A549 (cell line): Measurements from ENCODE around the gene ENO1. TPM values are rescaled to one million over a fixed set of nuclear protein-coding genes. Genes with fewer than 3 reads are reported as not detected.

Experiments
- ATAC-seq, 2 experiments: fragments of 200-7000 bp in 1 of 2; fragments of >200 bp in 1 of 2; cut with Nextera tagmentation in 1 of 2; cut with Tn5 transposase in 1 of 2; 3 replicates each; pipeline versions ENCODE4 v1.8.0 to v1.9.1; 2018 to 2020; ENCODE audit warnings: mild to moderate bottlenecking in 1 of 2, moderate library complexity in 1 of 2
- CTCF ChIA-PET: fragments of 300-600 bp; sonication (Branson Sonifier 250); formaldehyde crosslinking; extraction: SDS; loops from one replicate; lab custom pipeline; 2021; ENCODE audit warnings: antibody characterized with exemption, inconsistent platforms; lab: Yijun Ruan, JAX
- POLR2A ChIA-PET: fragments of 350-600 bp; formaldehyde crosslinking; extraction: SDS; loops from one replicate; lab custom pipeline; 2021; ENCODE audit warnings: antibody characterized with exemption, inconsistent platforms; lab: Yijun Ruan, JAX
- DNase-seq, 2 experiments: peaks; one replicate each; pipeline versions ENCODE4 v3.0.0 to v3.0.0-alpha.2; 2011 to 2016; ENCODE audit warnings: low read depth in 1 of 2, low spot score in 1 of 2
- FAIRE-seq: peaks from 2 replicates; lab custom pipeline; 2011; peaks lifted over from hg19 to GRCh38; lab: Jason Lieb, UNC
- H3K27ac ChIP-seq, 2 experiments: fragments of >200 bp; sonication (Bioruptor Twin); formaldehyde crosslinking; 3 replicates each; pipeline ENCODE4 v1.5.1; 2016 to 2017
- H3K4me1 ChIP-seq: fragments of >200 bp; sonication (Bioruptor Twin); formaldehyde crosslinking; 3 replicates; pipeline ENCODE4 v1.6.1; 2016
- H3K4me2 ChIP-seq: fragments of >200 bp; sonication (Bioruptor Twin); formaldehyde crosslinking; 3 replicates; pipeline ENCODE4 v1.6.1; 2016
- H3K4me3 ChIP-seq: fragments of >200 bp; sonication (Bioruptor Twin); formaldehyde crosslinking; 3 replicates; pipeline ENCODE4 v1.5.1; 2016
- H3K9me3 ChIP-seq: fragments of >200 bp; sonication (Bioruptor Twin); formaldehyde crosslinking; 3 replicates; pipeline ENCODE4 v1.6.1; 2016
- CEBPB ChIP-seq, 2 experiments: fragments of >200 bp in 1 of 2; sonication (Bioruptor Twin) in 1 of 2; formaldehyde crosslinking in 1 of 2; IDR thresholded peaks; 2 replicates each; pipeline ENCODE4 v1.6.1; 2012 to 2016
- CHD2 ChIP-seq: fragments of 150-350 bp; IDR thresholded peaks from 2 replicates; pipeline ENCODE4 v1.6.1; 2014; ENCODE audit warnings: low read length; ENCODE audit not compliant: partially characterized antibody
- EHMT2 ChIP-seq: fragments of 200-600 bp; sonication (generic); IDR thresholded peaks from 2 replicates; pipeline ENCODE4 v1.6.1; 2016; ENCODE audit warnings: antibody characterized with exemption, low read depth, mild to moderate bottlenecking, moderate library complexity
- ELK1 ChIP-seq: fragments of 150-350 bp; IDR thresholded peaks from 2 replicates; pipeline ENCODE4 v1.6.1; 2014; ENCODE audit warnings: low read depth, mild to moderate bottlenecking, low read length
- HEYL ChIP-seq: fragments of 250-450 bp; sonication (Bioruptor Pico); IDR thresholded peaks from 2 replicates; pipeline ENCODE4 v1.8.0; 2021; ENCODE audit warnings: mild to moderate bottlenecking, moderate library complexity
- JUN ChIP-seq, 2 experiments: fragments of >200 bp; sonication (Bioruptor Twin); formaldehyde crosslinking; IDR thresholded peaks; 2 replicates in 1 of 2; 3 replicates in 1 of 2; pipeline ENCODE4 v1.6.1; 2016 to 2017
- KDM5A ChIP-seq: fragments of 200-600 bp; sonication (generic); IDR thresholded peaks from 2 replicates; pipeline ENCODE4 v1.6.1; 2016; ENCODE audit warnings: antibody characterized with exemption, mild to moderate bottlenecking
- MAFK ChIP-seq: fragments of 450-650 bp; IDR thresholded peaks from 2 replicates; pipeline ENCODE4 v1.6.1; 2014; ENCODE audit not compliant: partially characterized antibody
- MAZ ChIP-seq: fragments of 150-350 bp; IDR thresholded peaks from 2 replicates; pipeline ENCODE4 v1.6.1; 2014; ENCODE audit warnings: antibody characterized with exemption, low read depth, low read length, borderline replicate concordance
- NFE2L2 ChIP-seq: fragments of 150-350 bp; conservative IDR thresholded peaks from 2 replicates; pipeline ENCODE4 v1.6.1; 2014; ENCODE audit warnings: low read length
- NPAS2 ChIP-seq: fragments of 250-450 bp; sonication (Bioruptor Pico); IDR thresholded peaks from 2 replicates; pipeline ENCODE4 v1.8.0; 2022; ENCODE audit warnings: mild to moderate bottlenecking, moderate library complexity, borderline replicate concordance
- POLR2AphosphoS2 ChIP-seq: conservative IDR thresholded peaks from 2 replicates; pipeline ENCODE4 v1.6.1; 2012; ENCODE audit warnings: low read length, improper control_type of control experiment, inconsistent platforms
- TP53 ChIP-seq: fragments of 250-450 bp; sonication (Bioruptor Pico); IDR thresholded peaks from 2 replicates; pipeline ENCODE4 v1.5.0; 2021; ENCODE audit warnings: mild to moderate bottlenecking, moderate library complexity
- ZNF302 ChIP-seq: fragments of 250-450 bp; sonication (Bioruptor Pico); IDR thresholded peaks from 2 replicates; pipeline ENCODE4 v1.9.0; 2021; ENCODE audit warnings: inconsistent platforms, mild to moderate bottlenecking, moderate library complexity
- ZSCAN20 ChIP-seq: fragments of 250-450 bp; sonication (Bioruptor Pico); IDR thresholded peaks from 2 replicates; pipeline ENCODE4 v1.8.0; 2022; ENCODE audit warnings: mild to moderate bottlenecking, moderate library complexity
- WGBS: methylation state at CpG from one replicate; pipeline ENCODE4 v1.1.6; 2017; ENCODE audit errors: missing lambda C conversion rate; 5-methylcytosine and 5-hydroxymethylcytosine counted together
- polyA plus RNA-seq, 4 experiments: library from polyadenylated mRNA; depleted of rRNA in 3 of 4; stranded (reverse); fragments of >200 nt; fragmentation: RNase III in 1 of 4; extraction: RNeasy Plus Mini Kit Qiagen cat#74134 plus additional on column Dnase treatment in 1 of 4; gene quantifications; 2 replicates in 3 of 4; 3 replicates in 1 of 4; pipeline ENCODE4 v1.2.3, GENCODE V29; 2011 to 2017
- TF ChIP-seq, protein P1 (sequence below): fragments of 200-600 bp; sonication (generic); IDR thresholded peaks from 2 replicates; pipeline ENCODE4 v1.6.1; 2016; ENCODE audit warnings: antibody characterized with exemption, mild to moderate bottlenecking, moderate library complexity
- TF ChIP-seq, protein P2 (sequence below): IDR thresholded peaks from 2 replicates; pipeline ENCODE4 v1.6.1; 2012

The ENO1 gene
- polyA plus RNA-seq, 2 of the 4 experiments (the other 2 are of a cell fraction), result 1,899 to 2,981 TPM

- ChIA-PET POLR2A (interaction anchor here (0.7 kb wide), 1 partner anchor 27 kb away, joined by 8 read pairs; no protein-coding TSS in a partner anchor), CTCF (interaction anchor here (1.6 kb wide), 1 partner anchor 129 kb away, joined by 3 read pairs; no protein-coding TSS in a partner anchor)
- Histone ChIP-seq H3K4me3 (peak overlapping the region; percentile 78), H3K9me3 (no peaks in the 10 kb centered on the region)
- FAIRE-seq (no peak), DNase-seq (no peak), ATAC-seq (no peak)
- no peak for TF ChIP-seq HEYL (CRISPR knock-in tag)
- TF ChIP-seq, protein P1, sequence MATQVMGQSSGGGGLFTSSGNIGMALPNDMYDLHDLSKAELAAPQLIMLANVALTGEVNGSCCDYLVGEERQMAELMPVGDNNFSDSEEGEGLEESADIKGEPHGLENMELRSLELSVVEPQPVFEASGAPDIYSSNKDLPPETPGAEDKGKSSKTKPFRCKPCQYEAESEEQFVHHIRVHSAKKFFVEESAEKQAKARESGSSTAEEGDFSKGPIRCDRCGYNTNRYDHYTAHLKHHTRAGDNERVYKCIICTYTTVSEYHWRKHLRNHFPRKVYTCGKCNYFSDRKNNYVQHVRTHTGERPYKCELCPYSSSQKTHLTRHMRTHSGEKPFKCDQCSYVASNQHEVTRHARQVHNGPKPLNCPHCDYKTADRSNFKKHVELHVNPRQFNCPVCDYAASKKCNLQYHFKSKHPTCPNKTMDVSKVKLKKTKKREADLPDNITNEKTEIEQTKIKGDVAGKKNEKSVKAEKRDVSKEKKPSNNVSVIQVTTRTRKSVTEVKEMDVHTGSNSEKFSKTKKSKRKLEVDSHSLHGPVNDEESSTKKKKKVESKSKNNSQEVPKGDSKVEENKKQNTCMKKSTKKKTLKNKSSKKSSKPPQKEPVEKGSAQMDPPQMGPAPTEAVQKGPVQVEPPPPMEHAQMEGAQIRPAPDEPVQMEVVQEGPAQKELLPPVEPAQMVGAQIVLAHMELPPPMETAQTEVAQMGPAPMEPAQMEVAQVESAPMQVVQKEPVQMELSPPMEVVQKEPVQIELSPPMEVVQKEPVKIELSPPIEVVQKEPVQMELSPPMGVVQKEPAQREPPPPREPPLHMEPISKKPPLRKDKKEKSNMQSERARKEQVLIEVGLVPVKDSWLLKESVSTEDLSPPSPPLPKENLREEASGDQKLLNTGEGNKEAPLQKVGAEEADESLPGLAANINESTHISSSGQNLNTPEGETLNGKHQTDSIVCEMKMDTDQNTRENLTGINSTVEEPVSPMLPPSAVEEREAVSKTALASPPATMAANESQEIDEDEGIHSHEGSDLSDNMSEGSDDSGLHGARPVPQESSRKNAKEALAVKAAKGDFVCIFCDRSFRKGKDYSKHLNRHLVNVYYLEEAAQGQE, result 0 out of 2 replicates have a peak, but pooled peaks have one; percentile 9
- no peak for TF ChIP-seq KDM5A
- TF ChIP-seq EHMT2, result no peak
- TF ChIP-seq, all 56 proteins: peak for 1
- 4% methylated on average over 3 of the region's 3 CpGs for WGBS
- Histone ChIP-seq H3K27ac (peak overlapping the region; percentile 99), H3K4me2 (peak overlapping the region; percentile 95), H3K4me1 (peaks cover 51% of the 10 kb centered on the region)
Observed at GRCh38 chr1:8876087-8876486, 2.4 kb downstream of the ENO1 start.

DNA sequence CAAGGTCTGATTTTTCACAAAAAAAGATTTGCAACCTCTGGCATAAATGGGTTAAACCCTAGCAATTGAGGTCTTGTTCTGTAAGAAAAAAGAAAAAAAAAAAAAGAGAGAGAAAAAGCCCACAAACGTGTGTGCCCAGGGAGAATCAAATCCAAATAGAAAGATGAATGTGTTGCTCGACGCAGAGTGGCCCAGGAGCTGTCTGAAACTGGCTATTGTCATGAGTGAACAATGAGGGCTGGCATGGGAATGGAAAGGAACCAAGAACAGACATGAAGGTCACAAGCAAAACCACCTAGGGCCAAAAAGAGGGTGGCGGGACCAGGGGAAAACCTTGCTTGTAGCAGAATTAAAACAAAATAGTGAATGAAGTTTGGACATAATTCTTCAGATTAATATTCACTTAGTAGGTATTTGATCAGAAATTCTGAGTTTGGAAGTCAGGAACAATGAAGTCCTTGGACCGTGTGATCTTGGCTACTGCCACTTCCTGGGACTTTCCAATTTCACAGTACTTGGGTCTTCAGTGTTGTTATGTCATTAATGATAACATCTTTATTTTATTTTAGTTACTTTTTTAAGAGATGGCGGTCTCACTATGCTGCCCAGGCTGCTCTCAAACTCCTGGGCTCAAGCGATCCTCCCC, 3.1 kb downstream of the ENO1 start:
- DNase-seq (no peak), FAIRE-seq (no peak)
- H3K27ac ChIP-seq, result peak overlapping the region; percentile 99
- TF ChIP-seq TP53 (CRISPR knock-in tag), result no peak
- peak in 1 of 2 experiments; percentile 26; a peak in 2 of 5 replicates for TF ChIP-seq JUN (IDR thresholded peaks at IDR 0.05)
- TF ChIP-seq, all 56 proteins: peak for 1
- peak overlapping the region; percentile 78 for H3K4me3 ChIP-seq
- no peak for ATAC-seq
- peak overlapping the region; percentile 95 for H3K4me2 ChIP-seq
- POLR2A ChIA-PET, result interaction anchor here (0.7 to 2.6 kb wide), 2 partner anchors 10 to 29 kb away, joined by 3 to 10 read pairs; no protein-coding TSS in a partner anchor
- no peaks in the 10 kb centered on the region for H3K9me3 ChIP-seq
- 2% methylated on average over 7 of the region's 7 CpGs for WGBS
- CTCF ChIA-PET, result interaction anchor here (0.7 to 2.7 kb wide), 3 partner anchors 12 to 108 kb away, joined by 3 to 23 read pairs (median 3); no protein-coding TSS in a partner anchor
- peaks cover 52% of the 10 kb centered on the region for H3K4me1 ChIP-seq

- Histone ChIP-seq H3K4me3 (peak overlapping the region; percentile 78), H3K9me3 (no peaks in the 10 kb centered on the region), H3K27ac (peak overlapping the region; percentile 99), H3K4me1 (peaks cover 57% of the 10 kb centered on the region), H3K4me2 (peak overlapping the region; percentile 95)
- DNase-seq, result no peak
- ChIA-PET CTCF (interaction anchor here (0.7 to 2.7 kb wide), 7 partner anchors 11 to 166 kb away, joined by 3 to 23 read pairs (median 3); no protein-coding TSS in a partner anchor), POLR2A (interaction anchor here (0.7 to 2.6 kb wide), 6 partner anchors 11 to 1027 kb away, joined by 3 to 10 read pairs (median 5); no protein-coding TSS in a partner anchor)
- TF ChIP-seq MAZ (no peak), JUN (IDR thresholded peaks at IDR 0.05) (no peak), ZNF302 (CRISPR knock-in tag) (no peak), ELK1 (no peak), POLR2AphosphoS2 (peak; percentile 82; the same call in 1 of the 2 replicates), NFE2L2 (no peak), CHD2 (peak; percentile 72), NPAS2 (CRISPR knock-in tag) (no peak), ZSCAN20 (CRISPR knock-in tag) (no peak), CEBPB (IDR thresholded peaks at IDR 0.05) (no peak), MAFK (no peak)
- TF ChIP-seq, protein P1, result peak; percentile 51; the same call in 1 of the 2 replicates
- TF ChIP-seq, protein P2, sequence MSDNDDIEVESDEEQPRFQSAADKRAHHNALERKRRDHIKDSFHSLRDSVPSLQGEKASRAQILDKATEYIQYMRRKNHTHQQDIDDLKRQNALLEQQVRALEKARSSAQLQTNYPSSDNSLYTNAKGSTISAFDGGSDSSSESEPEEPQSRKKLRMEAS, result no peak
- TF ChIP-seq, all 56 proteins: peak for 3
- no peak for ATAC-seq
- WGBS, result 9% methylated on average over 14 of the region's 15 CpGs
- no peak for FAIRE-seq
Observed at GRCh38 chr1:8874230-8875201, 4.0 kb downstream of the ENO1 start.
